ENCODE measurements around the gene PKNOX2. TPM values are rescaled to one million over a fixed set of nuclear protein-coding genes. Genes with fewer than 3 reads are reported as not detected.

The PKNOX2 gene
- total RNA-seq, 4 donors from 2014 or later = 1.5 to 4.6 (median 2.8) TPM

GRCh38 chr11:125272821-125273220 lies 108.3 kb downstream of the PKNOX2 start:
- no peak overlapping the region for H3K4me3 ChIP-seq (ENCODE audit: low read depth, poor library complexity, severe bottlenecking)
- intact Hi-C loops (cut with DNase I; ENCODE audit: low total_unique reads) = no loop called here
- no peak for TF ChIP-seq CTCF (IDR thresholded peaks at IDR 0.05)
- no peak for TF ChIP-seq POLR2A (IDR thresholded peaks at IDR 0.05)
- DNase-seq (ENCODE audit: low spot score in 2 of 2) = no peak
- 92 to 95% methylated on average over 10 of the region's 10 CpGs for WGBS, 2 donors

- intact Hi-C loops (cut with DNase I; ENCODE audit: low total_unique reads) = no loop called here
- no peak overlapping the region for H3K4me3 ChIP-seq (ENCODE audit: low read depth, poor library complexity, severe bottlenecking)
- TF ChIP-seq POLR2A (IDR thresholded peaks at IDR 0.05) (no peak), CTCF (IDR thresholded peaks at IDR 0.05) (no peak)
- 89% methylated on average over 5 of the region's 5 CpGs for WGBS, 2 donors
- no peak for DNase-seq (ENCODE audit: low spot score in 2 of 2)
These were observed 109.0 kb downstream of the PKNOX2 start for GRCh38 chr11:125273519-125274000.

GRCh38 chr11:125274309-125274708 lies 109.8 kb downstream of the PKNOX2 start:
- no peak for TF ChIP-seq CTCF (IDR thresholded peaks at IDR 0.05)
- no peak for TF ChIP-seq POLR2A (IDR thresholded peaks at IDR 0.05)
- no peak for DNase-seq (ENCODE audit: low spot score in 2 of 2)
- H3K4me3 ChIP-seq (ENCODE audit: low read depth, poor library complexity, severe bottlenecking) = no peak overlapping the region
- WGBS, 2 donors = 93 to 94% methylated on average over 11 of the region's 11 CpGs
- intact Hi-C loops (cut with DNase I; ENCODE audit: low total_unique reads) = no loop called here

- intact Hi-C loops (cut with DNase I; ENCODE audit: low total_unique reads) = no loop called here
- H3K4me3 ChIP-seq (ENCODE audit: low read depth, poor library complexity, severe bottlenecking) = no peak overlapping the region
- DNase-seq (ENCODE audit: low spot score in 2 of 2) = no peak
- TF ChIP-seq CTCF (IDR thresholded peaks at IDR 0.05) (no peak), POLR2A (IDR thresholded peaks at IDR 0.05) (no peak)
- 89 to 95% methylated on average over 4 of the region's 4 CpGs for whole genome bisulfite sequencing, 2 donors
These were observed 110.2 kb downstream of the PKNOX2 start for GRCh38 chr11:125274774-125275173.

GRCh38 chr11:125275905-125276618 lies 111.5 kb downstream of the PKNOX2 start:
- TF ChIP-seq CTCF (IDR thresholded peaks at IDR 0.05) (no peak), POLR2A (IDR thresholded peaks at IDR 0.05) (no peak)
- WGBS, 2 donors = 61 to 68% methylated on average over 5 of the region's 5 CpGs
- DNase-seq (ENCODE audit: low spot score in 2 of 2) = no peak
- intact Hi-C loops (cut with DNase I; ENCODE audit: low total_unique reads) = no loop called here
- no peak overlapping the region for H3K4me3 ChIP-seq (ENCODE audit: low read depth, poor library complexity, severe bottlenecking)

- TF ChIP-seq CTCF (IDR thresholded peaks at IDR 0.05) = no peak
- no peak for TF ChIP-seq POLR2A (IDR thresholded peaks at IDR 0.05)
- no peak overlapping the region for H3K4me3 ChIP-seq (ENCODE audit: low read depth, poor library complexity, severe bottlenecking)
- intact Hi-C loops (cut with DNase I; ENCODE audit: low total_unique reads) = no loop called here
- DNase-seq (ENCODE audit: low spot score in 2 of 2) = no peak
These were observed 112.0 kb downstream of the PKNOX2 start for GRCh38 chr11:125276619-125276976.

Measured in lower leg skin (tissue), 4 donors.